ENCODE results near the gene NHLH1.

NHLH1 gene

DNA sequence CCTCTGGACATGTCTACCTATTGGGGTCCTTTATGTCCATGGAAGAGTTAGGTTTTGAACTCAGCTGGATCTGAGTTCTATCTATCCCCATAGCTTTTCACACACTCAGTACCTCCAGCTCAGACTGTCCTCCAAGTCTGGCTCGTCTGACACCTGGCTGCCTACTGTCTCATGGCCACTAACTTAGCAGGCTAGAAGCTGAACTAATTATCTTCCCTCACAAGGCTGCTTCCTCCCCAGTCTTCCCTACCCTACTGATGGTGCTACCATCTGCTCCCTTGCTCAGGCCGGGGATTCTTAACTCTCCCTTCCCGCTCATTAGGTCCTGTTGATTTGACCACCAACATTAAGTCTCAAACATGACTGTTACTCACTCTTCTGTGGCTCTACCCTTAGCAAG is 46.8 kb downstream of the NHLH1 start:
- DNase-seq, result no peak

DNA sequence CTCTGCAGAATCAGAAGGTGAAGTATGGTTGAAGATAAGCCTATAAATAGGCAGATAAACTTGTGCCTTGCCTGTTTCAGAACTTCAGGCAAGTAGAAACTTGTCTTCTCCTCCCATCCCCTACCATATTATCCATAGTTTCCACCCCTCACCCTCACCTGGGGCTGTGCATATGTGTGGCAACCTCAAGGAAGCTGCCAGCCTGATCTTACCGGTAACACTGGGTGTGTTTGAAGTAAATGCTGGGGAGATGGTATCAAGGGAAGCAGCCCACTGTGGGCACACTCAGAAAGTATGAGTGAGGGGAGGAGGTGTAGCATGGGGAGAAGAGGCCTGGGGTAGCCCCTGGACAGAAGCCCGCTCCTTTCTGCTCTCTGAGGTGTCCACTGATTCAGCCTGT is 48.0 kb downstream of the NHLH1 start:
- DNase-seq, result no peak

DNA sequence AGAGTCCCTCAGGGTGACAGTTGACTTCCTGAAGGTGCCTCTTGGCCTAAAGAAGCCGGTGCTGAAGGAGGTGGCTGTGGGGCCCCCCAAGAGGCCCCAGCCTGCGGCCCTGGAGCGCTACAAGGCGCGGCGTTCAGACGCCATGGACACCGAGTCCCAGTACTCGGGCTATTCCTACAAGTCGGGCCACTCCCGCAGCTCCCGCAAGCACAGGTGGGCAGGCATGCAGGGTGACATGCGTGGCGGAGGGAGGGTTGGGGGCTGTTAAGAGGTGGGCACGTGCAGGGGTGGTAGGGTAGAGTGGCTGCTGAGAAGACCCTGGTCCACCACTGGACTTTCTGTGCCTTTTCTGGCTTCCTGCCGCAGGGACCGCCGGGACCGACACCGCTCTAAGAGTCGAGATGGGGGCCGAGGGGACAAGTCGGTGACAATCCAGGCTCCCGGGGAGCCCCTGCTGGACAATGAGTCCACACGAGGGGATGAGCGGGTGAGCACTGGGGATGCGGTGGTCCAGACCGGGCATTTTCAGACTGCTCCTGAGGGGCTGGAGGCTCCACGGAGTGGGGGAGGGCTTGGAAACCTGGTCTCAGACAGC is 48.9 kb downstream of the NHLH1 start:
- DNase-seq, result no peak

DNA sequence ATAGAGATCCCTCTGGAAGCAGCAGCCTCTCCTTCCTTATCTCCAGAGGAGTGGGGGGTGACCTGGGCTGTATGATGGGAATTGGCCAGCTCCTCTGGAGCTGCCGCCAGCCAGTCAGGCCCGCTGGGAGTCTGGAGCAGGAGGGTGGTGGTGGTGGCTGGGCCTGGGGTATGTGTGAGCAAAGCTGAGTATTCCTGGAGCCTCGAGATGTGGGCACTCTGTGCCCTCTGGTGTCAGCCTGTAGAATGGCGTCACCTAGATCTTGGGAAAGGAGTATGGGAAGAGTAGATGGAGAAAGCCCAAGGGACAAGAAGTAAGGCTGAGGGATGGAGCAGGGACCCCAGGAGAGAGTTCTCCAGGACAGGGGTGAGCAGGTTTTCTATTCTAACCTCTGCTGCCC is 49.5 kb downstream of the NHLH1 start:
- DNase-seq, result peak; percentile 37

DNA sequence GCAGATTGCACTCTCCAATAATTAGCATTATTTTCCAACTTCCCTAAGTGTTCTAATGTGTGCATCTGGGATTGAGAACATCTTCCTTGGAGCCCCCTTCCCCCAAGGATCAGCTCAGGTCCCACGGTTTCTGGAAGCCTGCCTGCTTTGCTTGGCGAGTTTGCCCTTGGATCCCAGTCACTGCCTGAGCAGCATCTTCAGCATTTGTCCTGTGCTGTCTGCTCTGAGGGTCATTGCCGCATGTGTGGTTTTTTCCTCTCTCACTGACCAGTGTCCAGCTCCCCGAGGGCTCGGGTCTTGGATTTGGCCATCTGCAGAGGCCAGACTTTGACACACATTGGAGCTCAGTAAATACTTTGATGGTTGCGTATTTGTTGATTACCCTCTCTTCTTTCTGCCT is 51.6 kb downstream of the NHLH1 start:
- no peak for DNase-seq

DNA sequence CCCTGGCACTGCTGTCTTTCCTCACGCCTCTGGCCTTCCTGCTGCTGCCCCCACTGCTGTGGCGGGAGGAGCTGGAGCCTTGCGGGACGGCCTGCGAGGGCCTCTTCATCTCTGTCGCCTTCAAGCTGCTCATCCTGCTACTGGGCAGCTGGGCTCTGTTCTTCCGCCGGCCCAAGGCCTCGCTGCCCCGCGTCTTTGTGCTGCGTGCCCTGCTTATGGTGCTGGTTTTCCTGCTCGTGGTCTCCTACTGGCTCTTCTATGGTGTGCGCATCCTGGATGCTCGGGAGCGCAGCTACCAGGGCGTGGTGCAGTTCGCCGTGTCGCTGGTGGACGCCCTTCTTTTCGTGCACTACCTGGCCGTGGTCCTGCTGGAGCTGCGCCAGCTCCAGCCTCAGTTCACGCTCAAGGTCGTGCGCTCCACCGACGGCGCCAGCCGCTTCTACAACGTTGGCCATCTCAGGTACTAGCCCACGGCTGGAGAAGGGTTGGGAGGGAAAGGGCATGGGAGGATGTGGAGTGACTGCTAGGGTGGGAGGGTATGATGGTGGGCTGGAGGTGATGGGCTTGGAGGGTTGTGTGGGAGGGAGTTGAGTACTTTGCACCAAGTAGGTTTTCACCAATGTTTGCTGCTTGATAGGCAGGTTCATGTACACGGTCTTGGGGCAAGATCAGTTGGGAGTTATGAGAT is 52.4 kb downstream of the NHLH1 start:
- DNase-seq, result no peak

DNA sequence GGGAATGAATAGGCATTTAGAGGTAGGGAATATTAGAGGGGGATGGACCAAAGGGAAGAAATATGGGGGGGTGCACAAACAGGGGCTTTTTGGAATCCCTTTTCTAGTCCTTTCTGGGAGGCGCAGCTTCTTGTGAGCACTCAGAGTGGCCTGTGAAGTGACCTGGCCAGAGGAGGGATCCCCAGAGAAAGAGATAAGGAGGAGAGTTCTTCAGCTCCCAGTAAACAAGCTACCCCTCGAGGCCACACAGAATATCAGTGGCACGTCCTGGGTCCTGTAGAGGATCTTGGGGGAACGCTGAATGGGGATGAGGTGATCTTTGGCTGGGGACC is 52.9 kb downstream of the NHLH1 start:
- no peak for DNase-seq

DNA sequence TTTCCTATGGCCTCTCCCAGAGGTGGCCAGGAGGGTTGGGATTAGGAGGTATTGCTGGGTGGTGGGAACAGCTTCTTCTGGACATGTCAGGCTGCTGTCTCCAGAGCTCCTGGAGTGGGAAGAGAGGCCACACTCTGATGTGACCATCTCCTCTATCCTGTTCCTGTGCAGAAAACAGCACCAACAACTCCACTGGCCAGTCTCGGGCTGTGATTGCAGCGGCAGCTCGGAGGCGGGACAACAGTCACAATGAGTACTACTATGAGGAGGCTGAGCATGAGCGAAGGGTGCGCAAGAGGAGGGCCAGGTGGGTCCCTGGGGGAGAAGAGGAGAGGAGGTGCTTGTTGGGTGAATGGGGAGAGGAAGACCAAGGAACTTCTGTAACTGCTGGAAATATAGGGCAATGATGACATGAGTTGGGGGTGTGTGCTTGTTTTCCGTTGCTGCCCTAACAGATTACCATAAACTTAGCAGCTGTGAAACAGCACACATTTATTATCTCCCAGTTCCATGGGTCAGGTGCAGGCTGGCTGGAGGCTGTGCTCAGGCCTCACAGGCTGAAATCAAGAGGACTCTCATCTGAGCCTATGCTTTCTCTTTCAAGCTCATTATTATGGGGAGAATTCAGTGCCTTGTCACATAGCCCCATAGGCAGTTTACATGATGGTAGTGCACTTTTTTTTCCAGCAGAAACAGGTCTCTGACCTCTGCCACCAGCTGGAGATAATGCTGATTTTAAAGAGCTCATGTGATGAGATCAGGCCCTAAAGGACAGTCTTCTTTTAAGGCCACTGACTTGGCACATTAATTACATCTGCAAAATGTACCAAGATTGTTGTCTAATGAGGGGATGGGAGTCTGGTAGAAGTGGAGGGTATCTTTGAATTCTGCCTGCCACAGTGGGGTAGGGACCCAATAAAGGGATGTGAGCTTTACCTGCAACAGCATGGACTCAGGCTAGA is 54.3 kb downstream of the NHLH1 start:
- no peak for DNase-seq

DNA sequence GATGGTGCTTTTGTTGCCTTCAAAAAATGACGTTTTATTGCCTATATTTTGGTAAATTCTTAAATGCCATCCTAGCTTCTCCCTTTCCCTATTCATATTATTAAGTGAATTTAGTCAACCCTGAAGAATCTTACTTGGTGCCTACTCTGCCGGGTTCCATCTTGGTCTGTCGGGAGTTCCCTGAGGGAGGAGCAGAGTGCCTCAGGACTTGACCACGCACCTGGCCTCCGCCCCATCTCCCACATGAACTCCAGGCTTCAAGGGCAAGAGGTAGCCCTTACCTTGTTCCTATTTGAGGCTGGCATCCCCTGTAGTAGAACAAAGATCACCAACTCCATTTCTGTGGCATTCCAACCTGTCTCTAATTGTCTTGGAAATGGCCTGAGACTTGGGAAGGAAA is 55.0 kb downstream of the NHLH1 start:
- no peak for DNase-seq

All from NCI-H187 treated with DMSO at 0.1 percent for 48 hours (cell line).